ENCODE data around the gene KPNA6. TPM values are rescaled to one million over a fixed set of nuclear protein-coding genes. Genes with fewer than 3 reads are reported as not detected.

KPNA6 gene
- total and polyA plus RNA-seq, 10 of the 15 experiments (the other 5 are each of a cell fraction or from before 2014, with no cell fraction given) = 11.1 to 55.6 (median 25.9) TPM

DNA sequence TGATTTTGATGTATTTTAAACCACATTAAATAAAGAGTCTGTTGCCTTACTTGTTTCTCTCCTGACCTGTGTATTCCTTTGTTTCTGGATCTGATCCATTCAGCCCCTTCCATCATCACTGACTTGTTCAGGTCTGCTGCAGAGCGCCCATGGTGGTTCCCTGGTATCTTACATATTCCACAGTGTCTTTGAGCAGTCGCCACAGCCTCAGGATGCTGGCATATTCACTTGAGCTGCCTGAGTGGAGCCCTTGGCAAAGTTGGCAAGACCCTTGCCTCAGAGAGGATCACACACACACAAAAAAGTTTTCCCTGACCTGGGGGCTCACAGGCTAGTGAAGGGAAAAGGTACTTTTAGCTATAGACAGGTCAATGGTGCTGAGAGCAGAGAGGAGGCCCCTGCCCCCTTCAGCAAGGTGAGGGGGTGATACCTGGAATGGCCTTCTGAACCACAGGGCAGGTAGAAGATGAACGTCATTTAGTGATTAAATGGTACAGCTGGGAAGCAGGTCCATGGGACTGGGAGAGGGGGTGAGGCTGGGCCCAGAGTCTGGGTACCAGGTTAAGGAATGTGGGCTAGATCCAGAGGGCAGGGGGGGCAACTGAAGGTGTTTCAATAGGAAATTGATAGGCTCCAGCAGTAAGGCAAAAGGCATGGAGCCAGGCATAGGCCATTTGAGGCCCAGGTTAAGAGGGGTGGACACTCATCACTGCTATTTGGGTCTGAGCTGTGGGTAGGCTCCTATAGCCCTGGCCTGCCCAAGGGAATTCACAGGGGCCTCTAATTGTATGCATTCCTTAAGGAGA, 90.6 kb downstream of the KPNA6 start:
- TF ChIP-seq NBN (IDR thresholded peaks at IDR 0.05) (no peak), POLR2A (IDR thresholded peaks at IDR 0.05; ENCODE audit: low read depth, low read length) (peak; percentile 66), BMI1 (IDR thresholded peaks at IDR 0.05; ENCODE audit: borderline replicate concordance) (no peak), POU2F2 (IDR thresholded peaks at IDR 0.05; ENCODE audit: borderline replicate concordance, low read depth, low read length) (0 out of 3 replicates have a peak, but pooled peaks have one; percentile 12), SMAD5 (IDR thresholded peaks at IDR 0.05; ENCODE audit: low read depth) (no peak), JUNB (IDR thresholded peaks at IDR 0.05) (no peak), POLR2AphosphoS5 (IDR thresholded peaks at IDR 0.05; ENCODE audit: low read length) (0 out of 2 replicates have a peak, but pooled peaks have one; percentile 43), ASH2L (IDR thresholded peaks at IDR 0.05; ENCODE audit: borderline replicate concordance, low read depth) (no peak), BACH1 (IDR thresholded peaks at IDR 0.05; ENCODE audit: borderline replicate concordance) (no peak), ZNF274 (IDR thresholded peaks at IDR 0.05; ENCODE audit: insufficient read depth, insufficient read length) (no peak), CREM (IDR thresholded peaks at IDR 0.05; ENCODE audit: low read depth) (no peak), HDGF (IDR thresholded peaks at IDR 0.05) (no peak), YBX1 (IDR thresholded peaks at IDR 0.05) (no peak), NFYA (IDR thresholded peaks at IDR 0.05; ENCODE audit: borderline replicate concordance, low read depth, low read length) (no peak), PML (IDR thresholded peaks at IDR 0.05; ENCODE audit: low read length) (peak; percentile 34; the same call in 1 of the 2 replicates), CBX3 (IDR thresholded peaks at IDR 0.05; ENCODE audit: borderline replicate concordance, low read depth) (no peak), SMARCA5 (IDR thresholded peaks at IDR 0.05) (no peak), RAD51 (IDR thresholded peaks at IDR 0.05) (no peak)
- TF ChIP-seq, protein P1, sequence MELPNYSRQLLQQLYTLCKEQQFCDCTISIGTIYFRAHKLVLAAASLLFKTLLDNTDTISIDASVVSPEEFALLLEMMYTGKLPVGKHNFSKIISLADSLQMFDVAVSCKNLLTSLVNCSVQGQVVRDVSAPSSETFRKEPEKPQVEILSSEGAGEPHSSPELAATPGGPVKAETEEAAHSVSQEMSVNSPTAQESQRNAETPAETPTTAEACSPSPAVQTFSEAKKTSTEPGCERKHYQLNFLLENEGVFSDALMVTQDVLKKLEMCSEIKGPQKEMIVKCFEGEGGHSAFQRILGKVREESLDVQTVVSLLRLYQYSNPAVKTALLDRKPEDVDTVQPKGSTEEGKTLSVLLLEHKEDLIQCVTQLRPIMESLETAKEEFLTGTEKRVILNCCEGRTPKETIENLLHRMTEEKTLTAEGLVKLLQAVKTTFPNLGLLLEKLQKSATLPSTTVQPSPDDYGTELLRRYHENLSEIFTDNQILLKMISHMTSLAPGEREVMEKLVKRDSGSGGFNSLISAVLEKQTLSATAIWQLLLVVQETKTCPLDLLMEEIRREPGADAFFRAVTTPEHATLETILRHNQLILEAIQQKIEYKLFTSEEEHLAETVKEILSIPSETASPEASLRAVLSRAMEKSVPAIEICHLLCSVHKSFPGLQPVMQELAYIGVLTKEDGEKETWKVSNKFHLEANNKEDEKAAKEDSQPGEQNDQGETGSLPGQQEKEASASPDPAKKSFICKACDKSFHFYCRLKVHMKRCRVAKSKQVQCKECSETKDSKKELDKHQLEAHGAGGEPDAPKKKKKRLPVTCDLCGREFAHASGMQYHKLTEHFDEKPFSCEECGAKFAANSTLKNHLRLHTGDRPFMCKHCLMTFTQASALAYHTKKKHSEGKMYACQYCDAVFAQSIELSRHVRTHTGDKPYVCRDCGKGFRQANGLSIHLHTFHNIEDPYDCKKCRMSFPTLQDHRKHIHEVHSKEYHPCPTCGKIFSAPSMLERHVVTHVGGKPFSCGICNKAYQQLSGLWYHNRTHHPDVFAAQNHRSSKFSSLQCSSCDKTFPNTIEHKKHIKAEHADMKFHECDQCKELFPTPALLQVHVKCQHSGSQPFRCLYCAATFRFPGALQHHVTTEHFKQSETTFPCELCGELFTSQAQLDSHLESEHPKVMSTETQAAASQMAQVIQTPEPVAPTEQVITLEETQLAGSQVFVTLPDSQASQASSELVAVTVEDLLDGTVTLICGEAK (IDR thresholded peaks at IDR 0.05; ENCODE audit: borderline replicate concordance) = no peak
- in situ Hi-C loops (cut with MboI) = no loop called here
- no peak overlapping the region for H3K4me2 ChIP-seq (ENCODE audit: control insufficient read depth, insufficient read depth)
- SMC1A ChIA-PET (ENCODE audit: uncharacterized antibody, unreplicated experiment) = interaction anchor here (1.1 kb wide), 1 partner anchor 16 kb away, joined by 3 read pairs; no protein-coding TSS in a partner anchor
- H3K27me3 ChIP-seq (replicated peaks in 1 of 2; ENCODE audit: control insufficient read depth in 2 of 2, insufficient read depth in 2 of 2, low read length in 1 of 2) = no peaks in the 10 kb centered on the region
- no peaks in the 10 kb centered on the region for H3K9me3 ChIP-seq (replicated peaks; ENCODE audit: control insufficient read depth, insufficient read depth, low read length)
- ATAC-seq (no peak), FAIRE-seq (no peak), DNase-seq (ENCODE audit: low read depth, low spot score) (no peak)
- no peak overlapping the region for H2AFZ ChIP-seq (ENCODE audit: control insufficient read depth, low read depth, low read length)
- intact Hi-C loops (cut with micrococcal nuclease; ENCODE audit: unreplicated experiment) = no loop called here
- peaks cover 17% of the 10 kb centered on the region for H3K79me2 ChIP-seq (ENCODE audit: control insufficient read depth, insufficient read depth, low read length)
- 100% methylated on average over 3 of the region's 3 CpGs for WGBS (ENCODE audit: insufficient coverage, insufficient replicate concordance, low lambda C conversion rate, missing lambda C conversion rate)
- no peak overlapping the region for H3K4me3 ChIP-seq
- H3K9ac ChIP-seq (ENCODE audit: control insufficient read depth, insufficient read depth, low read length) = no peak overlapping the region
- H3K36me3 ChIP-seq (ENCODE audit: control insufficient read depth in 2 of 2, insufficient read depth in 2 of 2, low read length in 1 of 2) = peaks cover 26 to 32% of the 10 kb centered on the region in 2 experiments
- no peak overlapping the region for H3K27ac ChIP-seq (ENCODE audit: control insufficient read depth, insufficient read depth)
- no TSS peak for BruUV-seq (replicated peaks)
- CTCF ChIA-PET = interaction anchor here (1.0 to 2.1 kb wide), 2 partner anchors 17 to 118 kb away, joined by 4 to 5 read pairs; no protein-coding TSS in a partner anchor
- POLR2A ChIA-PET = interaction anchor here (1.2 kb wide), 1 partner anchor 17 kb away, joined by 5 read pairs; no protein-coding TSS in a partner anchor
- RAD21 ChIA-PET (ENCODE audit: unreplicated experiment) = interaction anchor here (0.6 to 4.2 kb wide), 3 partner anchors 18 to 45 kb away, joined by 3 to 22 read pairs (median 13); partner anchors contain the start of gene TXLNA
- H4K20me1 ChIP-seq (ENCODE audit: control insufficient read depth, insufficient read depth) = no peaks in the 10 kb centered on the region
- H3K4me1 ChIP-seq (ENCODE audit: control insufficient read depth, insufficient read depth, low read length) = peaks cover 21% of the 10 kb centered on the region
